Chondrocyte (in vitro differentiated cells): ENCODE results near the gene CBFA2T2. TPM values are rescaled to one million over a fixed set of nuclear protein-coding genes. Genes with fewer than 3 reads are reported as not detected.

Source experiments
- DNase-seq: peaks from one replicate; pipeline ENCODE4 v3.0.0; 2021; ENCODE audit warnings: mixed read lengths, low spot score
- H3K27ac Mint-ChIP-seq: one replicate; pipeline ENCODE4 v1.8.0; 2021; ENCODE audit warnings: mild to moderate bottlenecking, moderate library complexity, mixed read lengths; ENCODE audit not compliant: unreplicated experiment
- H3K27me3 Mint-ChIP-seq: 2 replicates; pipeline ENCODE4 v1.8.0; 2021; ENCODE audit warnings: low read depth, mixed read lengths
- H3K36me3 Mint-ChIP-seq: 2 replicates; pipeline ENCODE4 v1.8.0; 2021; ENCODE audit warnings: low read depth, mixed read lengths
- H3K4me1 Mint-ChIP-seq: 2 replicates; pipeline ENCODE4 v1.8.0; 2021; ENCODE audit warnings: low read depth, mild to moderate bottlenecking, mixed read lengths
- H3K4me3 Mint-ChIP-seq: one replicate; pipeline ENCODE4 v1.8.0; 2021; ENCODE audit warnings: mild to moderate bottlenecking, moderate library complexity, mixed read lengths; ENCODE audit not compliant: unreplicated experiment
- H3K9me3 Mint-ChIP-seq: 2 replicates; pipeline ENCODE4 v1.8.0; 2021; ENCODE audit warnings: low read depth, mixed read lengths
- total RNA-seq: library from RNA; stranded (reverse); gene quantifications from 3 replicates; pipeline ENCODE4 v1.2.1, GENCODE V29; 2021
- TF ChIP-seq, protein P1 (sequence below): fragments of 200-600 bp; sonication (generic); IDR thresholded peaks from 2 replicates; pipeline ENCODE4 v1.5.0; 2021; ENCODE audit warnings: antibody characterized with exemption, mild to moderate bottlenecking, moderate library complexity

CBFA2T2 gene
- total RNA-seq, 1 donor from 2014 or later: 23.5 TPM

DNA sequence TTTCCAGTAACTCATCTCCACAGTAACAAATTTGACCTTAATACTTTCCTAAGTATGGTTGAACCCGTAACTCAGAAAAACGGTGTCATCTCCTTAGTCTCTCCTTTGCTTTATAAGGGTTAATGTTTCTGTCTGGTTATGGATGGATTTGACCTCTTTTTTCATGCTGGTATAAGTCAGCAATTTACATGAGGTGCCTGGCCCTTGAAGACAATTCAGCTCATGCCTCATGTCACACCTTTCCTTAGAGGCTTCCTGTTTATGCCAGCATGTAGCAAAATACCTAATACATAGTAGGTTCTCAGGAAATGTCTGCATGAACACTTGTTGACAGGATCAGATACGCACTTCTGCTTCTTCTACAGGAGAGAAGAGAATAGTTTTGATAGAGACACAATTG is 134.5 kb downstream of the CBFA2T2 start:
- Mint-ChIP-seq H3K36me3 (peaks cover 47% of the 10 kb centered on the region), H3K9me3 (no peaks in the 10 kb centered on the region), H3K4me3 (no peak overlapping the region), H3K27ac (no peak overlapping the region), H3K27me3 (no peaks in the 10 kb centered on the region), H3K4me1 (no peaks in the 10 kb centered on the region)
- TF ChIP-seq, protein P1, sequence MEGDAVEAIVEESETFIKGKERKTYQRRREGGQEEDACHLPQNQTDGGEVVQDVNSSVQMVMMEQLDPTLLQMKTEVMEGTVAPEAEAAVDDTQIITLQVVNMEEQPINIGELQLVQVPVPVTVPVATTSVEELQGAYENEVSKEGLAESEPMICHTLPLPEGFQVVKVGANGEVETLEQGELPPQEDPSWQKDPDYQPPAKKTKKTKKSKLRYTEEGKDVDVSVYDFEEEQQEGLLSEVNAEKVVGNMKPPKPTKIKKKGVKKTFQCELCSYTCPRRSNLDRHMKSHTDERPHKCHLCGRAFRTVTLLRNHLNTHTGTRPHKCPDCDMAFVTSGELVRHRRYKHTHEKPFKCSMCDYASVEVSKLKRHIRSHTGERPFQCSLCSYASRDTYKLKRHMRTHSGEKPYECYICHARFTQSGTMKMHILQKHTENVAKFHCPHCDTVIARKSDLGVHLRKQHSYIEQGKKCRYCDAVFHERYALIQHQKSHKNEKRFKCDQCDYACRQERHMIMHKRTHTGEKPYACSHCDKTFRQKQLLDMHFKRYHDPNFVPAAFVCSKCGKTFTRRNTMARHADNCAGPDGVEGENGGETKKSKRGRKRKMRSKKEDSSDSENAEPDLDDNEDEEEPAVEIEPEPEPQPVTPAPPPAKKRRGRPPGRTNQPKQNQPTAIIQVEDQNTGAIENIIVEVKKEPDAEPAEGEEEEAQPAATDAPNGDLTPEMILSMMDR: no peak
- DNase-seq: no peak

GRCh38 chr20:33626190-33626589 is 136.3 kb downstream of the CBFA2T2 start:
- TF ChIP-seq, protein P1: no peak
- Mint-ChIP-seq H3K9me3 (no peaks in the 10 kb centered on the region), H3K4me1 (no peaks in the 10 kb centered on the region), H3K36me3 (peaks cover 53% of the 10 kb centered on the region), H3K27ac (no peak overlapping the region), H3K4me3 (no peak overlapping the region), H3K27me3 (no peaks in the 10 kb centered on the region)
- no peak for DNase-seq

DNA sequence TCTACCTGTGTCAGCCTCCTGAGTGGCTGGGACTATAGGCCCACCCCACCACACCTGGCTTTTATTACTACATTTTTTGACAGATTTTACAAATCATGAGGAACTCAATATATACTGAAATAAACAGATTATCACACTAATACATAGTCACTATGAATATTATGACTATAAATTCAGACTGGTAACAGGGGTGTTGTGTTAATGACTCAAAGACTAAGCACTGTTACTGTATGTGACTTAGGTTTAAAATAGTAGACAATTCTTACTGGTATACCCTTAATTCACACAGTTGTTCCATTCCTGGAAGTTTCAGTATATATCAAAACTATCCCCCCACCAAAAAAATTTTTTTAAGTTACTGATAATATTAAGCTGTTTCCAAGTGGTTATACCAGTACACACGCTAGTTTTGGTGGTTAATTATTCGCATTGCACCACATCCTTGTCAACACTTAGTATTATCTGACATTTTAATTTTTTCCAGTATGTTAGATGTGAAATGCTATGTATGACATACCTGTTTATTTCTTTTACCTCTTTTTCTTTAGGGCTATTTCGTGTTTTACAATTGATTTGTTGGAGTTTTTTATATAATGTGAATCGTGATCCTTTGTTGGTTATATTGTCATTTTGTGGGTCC is 137.8 kb downstream of the CBFA2T2 start:
- Mint-ChIP-seq H3K27ac (no peak overlapping the region), H3K27me3 (no peaks in the 10 kb centered on the region), H3K4me1 (no peaks in the 10 kb centered on the region), H3K4me3 (no peak overlapping the region), H3K9me3 (no peaks in the 10 kb centered on the region), H3K36me3 (peaks cover 57% of the 10 kb centered on the region)
- no peak for DNase-seq
- TF ChIP-seq, protein P1: no peak

GRCh38 chr20:33629533-33629932 is 139.6 kb downstream of the CBFA2T2 start:
- Mint-ChIP-seq H3K27ac (no peak overlapping the region), H3K4me3 (no peak overlapping the region), H3K36me3 (peaks cover 56% of the 10 kb centered on the region), H3K9me3 (no peaks in the 10 kb centered on the region), H3K4me1 (no peaks in the 10 kb centered on the region), H3K27me3 (no peaks in the 10 kb centered on the region)
- TF ChIP-seq, protein P1: no peak
- no peak for DNase-seq

GRCh38 chr20:33629979-33630378 is 140.1 kb downstream of the CBFA2T2 start:
- peaks cover 57% of the 10 kb centered on the region for H3K36me3 Mint-ChIP-seq
- H3K9me3 Mint-ChIP-seq: no peaks in the 10 kb centered on the region
- no peak overlapping the region for H3K4me3 Mint-ChIP-seq
- H3K27me3 Mint-ChIP-seq: no peaks in the 10 kb centered on the region
- no peak for DNase-seq
- TF ChIP-seq, protein P1: no peak
- no peak overlapping the region for H3K27ac Mint-ChIP-seq
- H3K4me1 Mint-ChIP-seq: no peaks in the 10 kb centered on the region
